ENCODE measurements around the gene SYT10.
"Not testable (repeated sequence)": the region's sequence is repeated elsewhere in the genome, so short reads cannot be mapped to it uniquely, and the experiment has no call there.

The SYT10 gene, protein sequence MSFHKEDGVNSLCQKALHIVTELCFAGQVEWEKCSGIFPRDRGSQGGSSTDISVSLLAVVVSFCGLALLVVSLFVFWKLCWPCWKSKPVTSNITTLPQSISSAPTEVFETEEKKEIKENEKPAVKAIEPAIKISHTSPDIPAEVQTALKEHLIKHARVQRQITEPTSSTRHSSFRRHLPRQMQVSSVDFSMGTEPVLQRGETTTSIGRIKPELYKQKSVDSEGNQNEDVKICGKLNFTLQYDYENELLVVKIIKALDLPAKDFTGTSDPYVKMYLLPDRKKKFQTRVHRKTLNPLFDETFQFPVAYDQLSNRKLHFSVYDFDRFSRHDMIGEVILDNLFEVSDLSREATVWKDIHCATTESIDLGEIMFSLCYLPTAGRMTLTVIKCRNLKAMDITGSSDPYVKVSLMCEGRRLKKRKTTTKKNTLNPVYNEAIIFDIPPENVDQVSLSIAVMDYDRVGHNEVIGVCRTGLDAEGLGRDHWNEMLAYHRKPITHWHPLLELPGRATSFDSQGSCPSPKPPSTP

GRCh38 chr12:33439587-33440011 lies at the start of gene SYT10:
SYT10 (minus strand) TSS chr12:33439819; CDS start chr12:33439522, 297 bp downstream.
- no peak for DNase-seq

DNA sequence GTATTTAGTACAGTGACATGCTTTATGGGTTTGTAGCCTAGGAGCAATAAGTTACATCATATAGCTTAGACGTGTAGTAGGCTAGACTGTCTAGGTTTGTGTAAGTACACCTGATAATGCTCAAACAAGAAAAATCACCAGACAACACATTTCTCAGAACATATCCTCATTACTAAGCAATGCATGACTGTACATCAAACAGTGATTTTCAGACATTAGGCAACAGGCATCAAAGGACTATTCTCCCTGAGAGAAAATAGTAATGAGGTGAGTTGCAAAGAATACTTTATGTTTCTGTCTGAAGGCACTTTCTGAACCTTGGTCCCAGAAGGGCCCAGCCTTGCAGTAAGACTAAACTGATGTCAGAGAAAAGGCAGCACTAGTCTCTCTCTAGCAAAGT lies 48.4 kb upstream of the SYT10 start:
- DNase-seq = no peak

DNA sequence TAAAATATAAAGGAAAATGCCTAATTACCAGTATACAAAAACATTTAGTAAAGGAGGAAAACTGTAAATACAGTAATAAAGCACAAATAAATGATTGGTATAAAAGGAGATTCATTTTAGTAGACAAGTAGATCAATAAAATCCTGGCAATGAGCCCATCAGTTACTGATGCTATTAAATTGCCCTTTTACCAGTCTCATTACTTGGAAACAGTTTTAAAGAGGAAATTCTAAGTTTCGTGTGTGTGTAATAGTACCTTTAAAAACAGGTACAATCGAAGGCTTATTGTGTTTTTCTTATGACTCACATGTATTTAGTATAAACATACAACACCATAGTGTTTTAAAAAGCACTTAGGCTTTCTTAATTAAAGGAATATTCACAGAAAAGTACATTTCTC lies 46.4 kb upstream of the SYT10 start:
- no peak for DNase-seq

- DNase-seq = no peak
Observed at GRCh38 chr12:33484161-33484560, 44.5 kb upstream of the SYT10 start.

GRCh38 chr12:33480366-33480765 lies 40.7 kb upstream of the SYT10 start:
- no peak for DNase-seq

DNA sequence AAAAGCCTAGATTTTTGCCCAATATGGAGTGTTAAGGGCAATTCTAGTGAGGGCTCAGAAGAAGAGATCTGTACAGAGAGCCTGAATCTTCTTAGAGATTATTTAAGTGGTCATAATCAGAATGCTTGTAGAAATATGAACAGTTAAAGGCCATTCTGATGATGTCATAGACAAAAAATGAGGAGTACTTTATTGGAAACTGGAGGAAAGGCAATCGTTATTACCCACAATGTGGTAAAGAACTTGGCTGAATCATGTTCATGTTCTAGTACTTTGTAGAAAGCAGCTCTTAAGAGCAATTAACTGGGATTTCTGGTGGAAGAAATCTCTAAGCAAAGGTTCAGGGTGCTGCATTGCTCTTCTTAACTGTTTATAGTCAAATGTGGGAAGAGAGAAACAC lies 36.4 kb upstream of the SYT10 start:
- no peak for DNase-seq

DNA sequence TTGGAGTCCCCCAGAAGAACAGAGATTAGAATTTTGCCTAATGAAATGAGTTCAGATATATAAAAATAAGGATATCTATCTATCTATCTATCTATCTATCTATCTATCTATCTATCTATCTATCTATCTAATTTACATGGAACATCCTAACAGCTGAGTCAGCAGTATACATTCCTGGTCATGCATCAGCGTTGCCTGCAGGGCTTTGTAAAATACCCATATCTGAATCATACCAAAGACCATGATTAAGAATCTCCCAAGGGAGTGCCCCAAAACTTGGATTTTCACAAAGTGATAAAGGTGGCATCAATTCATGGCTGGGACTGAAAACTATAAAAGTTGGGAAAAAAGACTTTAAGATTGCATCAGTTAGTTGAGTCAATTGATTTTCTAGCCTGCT lies 32.7 kb upstream of the SYT10 start:
- no peak for DNase-seq

DNA sequence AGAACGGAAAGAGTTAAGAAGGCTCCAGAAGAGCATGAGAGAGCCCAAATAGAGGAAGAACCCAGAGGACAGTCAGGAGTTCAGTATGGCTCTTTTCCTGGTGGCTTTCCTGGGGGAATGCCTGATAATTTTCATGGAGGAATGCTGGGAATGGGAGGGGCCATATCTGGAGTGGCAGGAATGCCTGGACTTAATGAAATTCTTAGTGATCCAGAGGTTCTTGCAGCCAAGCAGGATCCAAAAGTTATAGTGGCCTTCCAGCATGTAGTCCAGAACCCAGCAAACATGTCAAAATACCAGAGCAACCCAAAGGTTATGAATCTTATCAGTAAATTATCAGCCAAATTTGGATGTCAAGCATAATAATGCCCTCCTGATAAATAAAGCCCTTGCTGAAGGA lies 15.5 kb upstream of the SYT10 start:
- DNase-seq = no peak

DNA sequence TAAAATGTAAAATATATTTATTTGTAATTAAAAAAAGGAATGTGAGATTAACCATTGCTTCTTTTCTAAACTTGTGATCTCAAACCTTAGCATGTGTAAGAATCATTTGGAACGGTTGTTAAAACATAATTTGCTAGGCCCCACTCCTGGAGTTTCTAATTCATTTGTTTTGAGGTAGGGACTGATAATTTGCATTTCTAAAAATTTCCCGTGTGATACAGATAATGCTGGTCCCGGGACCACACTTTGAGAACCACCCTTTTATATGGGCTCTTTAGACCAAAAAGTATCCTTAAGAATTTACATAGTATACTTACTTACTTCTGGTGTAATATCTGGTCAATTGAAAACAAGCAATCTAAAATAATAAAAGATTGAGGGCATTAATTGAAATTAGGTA lies 10.9 kb upstream of the SYT10 start:
- DNase-seq = no peak

- no peak for DNase-seq
Observed at GRCh38 chr12:33440477-33440876, 858 bp upstream of the SYT10 start.

DNA sequence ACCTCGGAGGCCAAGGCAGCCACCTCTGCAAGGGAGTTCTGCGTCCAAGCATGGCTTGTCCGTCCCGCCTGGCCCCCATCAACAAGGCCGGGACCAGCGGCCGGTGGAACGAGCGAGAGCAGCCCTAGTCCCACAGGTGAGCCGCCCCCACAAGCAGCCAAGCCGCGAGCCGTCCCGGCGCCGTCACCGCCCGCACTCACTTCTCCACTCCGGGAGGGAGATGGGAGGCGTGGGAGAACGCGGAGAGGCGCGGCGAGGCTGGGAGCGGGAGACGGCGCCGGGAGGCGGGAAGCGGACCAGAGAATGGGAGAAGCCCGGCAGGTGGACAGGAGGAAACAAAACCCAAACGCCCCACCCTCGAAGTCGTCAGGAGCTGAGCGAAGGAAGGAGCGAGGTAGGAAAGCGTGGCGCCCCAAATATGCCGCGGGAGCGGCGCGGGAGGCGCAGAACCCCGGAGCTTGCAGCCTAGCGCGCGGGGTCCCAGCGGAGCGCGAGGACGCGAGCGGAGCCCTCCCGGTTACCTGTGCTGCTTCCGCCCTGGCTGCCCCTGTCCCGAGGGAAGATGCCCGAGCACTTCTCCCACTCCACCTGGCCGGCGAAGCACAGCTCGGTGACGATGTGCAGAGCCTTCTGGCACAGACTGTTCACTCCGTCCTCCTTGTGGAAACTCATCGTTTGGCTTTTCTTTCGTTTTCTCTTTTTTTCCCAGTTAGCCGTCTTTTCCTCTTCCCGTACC lies 600 bp downstream of the SYT10 start:
- no peak for DNase-seq

- DNase-seq = no peak
Observed at GRCh38 chr12:33438025-33438772, 1.4 kb downstream of the SYT10 start.

DNA sequence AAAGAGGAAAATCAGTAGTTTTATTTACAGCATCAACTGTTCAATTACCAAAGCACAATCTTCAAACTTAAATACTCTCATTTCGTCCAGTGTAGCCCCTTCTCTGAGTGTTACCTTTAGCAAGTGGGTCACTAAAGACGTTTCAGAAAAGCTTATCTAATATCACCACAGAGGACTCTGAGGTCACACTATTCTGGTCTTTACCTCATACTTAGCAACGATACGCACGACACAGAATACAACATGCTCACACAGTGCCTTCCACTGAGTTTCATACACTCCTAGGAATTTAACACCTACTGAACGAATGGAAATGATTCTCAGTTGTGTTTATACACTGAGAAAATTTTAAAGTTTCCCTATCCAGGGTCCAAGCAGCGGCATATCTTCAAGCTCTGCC lies 2.0 kb downstream of the SYT10 start:
- no peak for DNase-seq

DNA sequence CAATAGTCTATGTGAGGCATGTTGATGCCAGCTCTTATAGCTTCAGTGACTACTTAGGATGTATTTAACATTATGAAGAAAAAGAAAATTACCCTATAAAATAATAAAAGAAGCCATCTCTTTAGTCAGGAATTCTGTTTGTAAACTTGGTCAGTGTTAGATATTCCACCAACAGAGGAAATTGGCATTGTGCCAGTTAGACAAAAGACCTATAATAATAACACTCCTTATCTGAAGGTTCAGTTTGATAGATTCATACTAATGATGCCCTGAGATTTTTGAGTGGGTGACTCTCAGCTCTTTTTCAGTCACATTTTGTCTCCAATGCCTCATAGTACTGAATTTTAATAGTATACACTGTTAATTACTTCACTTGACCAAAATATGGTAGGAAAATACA lies 6.6 kb downstream of the SYT10 start:
- no peak for DNase-seq

DNA sequence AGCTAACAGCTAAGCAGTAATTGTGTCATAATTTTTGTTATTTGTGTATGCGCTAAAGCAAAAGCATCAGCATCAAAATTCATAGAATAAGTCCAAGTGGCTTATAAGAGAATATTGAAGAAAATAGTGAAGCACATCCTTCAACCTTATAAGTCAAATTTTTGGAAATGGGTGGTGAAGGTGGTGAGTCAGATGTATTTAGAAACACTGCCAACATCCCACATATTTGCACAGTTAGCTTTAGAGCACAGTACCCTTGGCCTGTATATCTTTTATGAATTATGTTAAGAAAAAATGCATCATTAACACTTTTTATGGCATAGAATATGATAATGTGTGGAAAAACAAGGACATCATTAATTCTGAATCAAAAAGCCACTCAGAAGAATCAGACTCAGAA lies 8.0 kb downstream of the SYT10 start:
- no peak for DNase-seq

- no peak for DNase-seq
Observed at GRCh38 chr12:33429468-33429867, 10.2 kb downstream of the SYT10 start.

GRCh38 chr12:33427071-33427470 lies 12.5 kb downstream of the SYT10 start:
- DNase-seq = peak in 1 of 2 experiments; percentile 25

- no peak for DNase-seq
Observed at GRCh38 chr12:33423706-33424105, 15.9 kb downstream of the SYT10 start.

DNA sequence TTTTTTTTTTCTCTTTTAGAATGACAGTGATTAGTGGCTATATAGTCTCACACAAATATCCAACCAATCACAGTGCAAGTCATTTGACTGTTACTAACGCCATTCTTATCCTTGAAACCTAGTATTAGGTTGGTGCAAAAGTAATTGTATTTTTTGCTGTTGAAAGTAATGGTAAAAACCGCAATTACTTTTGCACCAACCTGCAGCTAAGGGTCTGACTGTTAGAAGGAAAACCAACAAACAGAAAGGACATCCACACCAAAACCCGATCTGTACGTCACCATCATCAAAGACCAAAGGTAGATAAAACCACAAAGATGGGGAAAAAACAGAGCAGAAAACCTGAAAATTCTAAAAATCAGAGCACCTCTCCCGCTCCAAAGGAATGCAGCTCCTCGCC lies 27.2 kb downstream of the SYT10 start:
- DNase-seq = not testable (repeated sequence)

- no peak for DNase-seq
Observed at GRCh38 chr12:33383503-33383902, 56.1 kb downstream of the SYT10 start.

- no peak for DNase-seq
Observed at GRCh38 chr12:33376153-33376552, 63.5 kb downstream of the SYT10 start.

DNA sequence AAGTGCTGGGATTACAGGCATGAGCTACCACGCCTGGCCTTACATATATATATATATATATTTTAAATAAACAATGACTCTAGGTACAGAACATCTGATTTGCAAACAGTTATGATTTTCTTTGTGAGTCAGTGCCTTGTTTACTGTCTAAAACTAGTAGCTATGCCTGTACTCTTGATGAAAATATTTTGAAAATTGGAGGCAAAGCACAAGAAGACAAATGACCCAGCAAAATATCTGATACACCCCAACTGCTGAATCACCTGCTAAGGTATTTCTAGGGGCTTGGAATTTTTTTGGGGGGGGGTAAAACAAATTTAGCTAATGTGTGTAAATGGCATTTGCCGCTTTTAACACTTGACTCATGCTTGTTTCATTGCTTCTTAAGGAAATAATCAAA lies 69.3 kb downstream of the SYT10 start:
- no peak for DNase-seq

DNA sequence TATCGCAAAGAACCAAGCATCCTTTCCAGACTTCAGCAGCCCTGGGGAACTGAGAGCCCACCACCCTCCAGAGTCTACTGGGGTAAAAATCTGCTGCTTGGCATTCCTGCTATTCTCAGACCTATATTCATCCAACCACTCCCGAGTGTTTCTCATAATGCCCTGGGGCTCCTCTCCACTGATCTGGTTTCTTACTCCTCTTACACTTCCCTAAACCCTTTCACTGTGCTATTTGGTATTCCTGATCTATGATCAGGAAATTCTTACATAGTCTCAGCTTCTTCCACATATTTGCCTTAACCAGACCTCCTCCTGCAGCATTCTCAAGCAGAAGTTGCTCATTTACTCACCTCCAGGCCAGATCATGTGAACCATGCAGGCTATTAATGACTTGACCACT lies 82.4 kb downstream of the SYT10 start:
- DNase-seq = no peak

All from SW 1271 (cell line).